PC-9 (cell line): ENCODE data around the gene HOXA4. TPM values are rescaled to one million over a fixed set of nuclear protein-coding genes. Genes with fewer than 3 reads are reported as not detected.

ENCODE experiments used
- BruUV-seq: library from RNA; stranded (reverse); fragments of 400-500 nt; replicated peaks from 2 replicates; lab custom pipeline; 2021; lab: Mats Ljungman, UMichigan
- CTCF ChIA-PET: fragments of 300-600 bp; sonication (Branson Sonifier 250); formaldehyde crosslinking; loops from one replicate; lab custom pipeline; 2022; ENCODE audit warnings: antibody characterized with exemption; lab: Charles Lee
- POLR2A ChIA-PET: fragments of 300-600 bp; sonication (Branson Sonifier 250); formaldehyde crosslinking; loops from one replicate; lab custom pipeline; 2022; ENCODE audit warnings: antibody characterized with exemption; ENCODE audit not compliant: unreplicated experiment; lab: Charles Lee
- DNase-seq, 2 experiments: peaks; one replicate each; pipeline versions ENCODE4 v3.0.0 to v3.0.0-alpha.2; 2015 to 2022; ENCODE audit warnings: mixed read lengths in 1 of 2
- H2AFZ ChIP-seq: fragments of 200-600 bp; sonication (generic); 2 replicates; pipeline ENCODE4 v1.8.1; 2017; ENCODE audit warnings: antibody characterized with exemption
- H3F3A ChIP-seq: fragments of 200-600 bp; sonication (generic); 2 replicates; pipeline ENCODE4 v1.8.1; 2017; ENCODE audit warnings: antibody characterized with exemption, mild to moderate bottlenecking, low read depth; ENCODE audit not compliant: insufficient read depth
- H3K27ac ChIP-seq: fragments of 200-600 bp; sonication (generic); 2 replicates; pipeline ENCODE4 v1.6.1; 2016; ENCODE audit warnings: mixed run types
- H3K27me3 ChIP-seq: fragments of 200-600 bp; sonication (generic); 2 replicates; pipeline ENCODE4 v1.6.1; 2016; ENCODE audit warnings: low read depth, mixed run types; ENCODE audit not compliant: insufficient read depth
- H3K36me3 ChIP-seq: fragments of 200-600 bp; sonication (generic); 2 replicates; pipeline ENCODE4 v1.6.1; 2016; ENCODE audit warnings: low read depth, mixed run types
- H3K4me1 ChIP-seq: fragments of 200-600 bp; sonication (generic); replicated peaks from 2 replicates; pipeline ENCODE4 v1.6.1; 2016; ENCODE audit warnings: mixed run types; ENCODE audit not compliant: insufficient read depth
- H3K4me2 ChIP-seq: fragments of 200-600 bp; sonication (generic); 2 replicates; pipeline ENCODE4 v1.6.1; 2017; ENCODE audit warnings: mixed run types
- H3K4me3 ChIP-seq: fragments of 200-600 bp; sonication (generic); 2 replicates; pipeline ENCODE4 v1.6.1; 2016; ENCODE audit warnings: mixed run types
- H3K79me2 ChIP-seq: fragments of 200-600 bp; sonication (generic); 2 replicates; pipeline ENCODE4 v1.6.1; 2017; ENCODE audit warnings: low read depth, mixed run types
- H3K9me2 ChIP-seq: fragments of 200-600 bp; sonication (generic); 2 replicates; pipeline ENCODE4 v1.8.1; 2017; ENCODE audit warnings: mild to moderate bottlenecking; ENCODE audit not compliant: insufficient read depth
- H3K9me3 ChIP-seq: fragments of 200-600 bp; sonication (generic); 2 replicates; pipeline ENCODE4 v1.8.1; 2016; ENCODE audit warnings: low read depth; ENCODE audit not compliant: insufficient read depth
- H4K20me1 ChIP-seq: fragments of 200-600 bp; sonication (generic); 2 replicates; pipeline ENCODE4 v1.8.1; 2017; ENCODE audit not compliant: insufficient read depth
- EZH2 ChIP-seq: fragments of 200-600 bp; sonication (generic); IDR thresholded peaks from 2 replicates; pipeline ENCODE4 v1.8.0; 2017; ENCODE audit warnings: antibody characterized with exemption, low read depth
- intact Hi-C: fragments of 100-400 bp; cut with micrococcal nuclease; formaldehyde crosslinking; loops from one replicate; pipeline ENCODE4 v1.10.0; 2022; ENCODE audit not compliant: unreplicated experiment
- total RNA-seq: library from RNA; stranded (reverse); gene quantifications from 2 replicates; pipeline ENCODE4 v1.2.3, GENCODE V29; 2021
- TF ChIP-seq, protein P1 (sequence below): fragments of 200-600 bp; sonication (generic); conservative IDR thresholded peaks from 2 replicates; pipeline ENCODE4 v1.6.1; 2017; ENCODE audit warnings: mixed run types, antibody characterized with exemption, mild to moderate bottlenecking, moderate library complexity

HOXA4 gene
- total RNA-seq, 1 experiment from 2014 or later = not detected

DNA sequence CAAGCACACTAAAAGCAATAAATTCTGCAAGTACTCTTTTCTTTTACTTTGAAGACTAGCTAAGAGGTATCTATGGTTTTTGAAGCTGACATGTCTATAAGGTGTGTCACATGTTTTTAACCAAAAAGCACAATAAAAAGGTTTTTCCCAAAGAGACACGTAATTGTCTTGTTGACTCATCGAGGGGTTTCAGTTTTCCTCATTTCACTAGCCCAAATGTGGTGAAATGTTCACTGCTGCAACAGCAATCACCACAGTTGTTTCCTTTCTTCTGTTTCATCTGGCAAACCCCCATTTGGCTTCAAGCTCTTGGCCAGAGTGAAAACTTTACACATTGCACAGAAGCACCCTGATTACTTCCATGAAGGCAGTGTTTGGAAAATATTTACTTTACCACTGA lies 3.8 kb upstream of the HOXA4 start:
- Histone ChIP-seq H3K79me2 (no peaks in the 10 kb centered on the region), H3F3A (peaks cover 28% of the 10 kb centered on the region), H3K4me2 (peak overlapping the region; percentile 86), H3K4me1 (peaks cover 42% of the 10 kb centered on the region), H4K20me1 (no peaks in the 10 kb centered on the region), H3K36me3 (no peaks in the 10 kb centered on the region), H3K27ac (peak overlapping the region; percentile 73), H3K4me3 (no peak overlapping the region; the same call in 1 of the 2 replicates), H3K27me3 (no peaks in the 10 kb centered on the region), H3K9me3 (no peaks in the 10 kb centered on the region), H3K9me2 (no peaks in the 10 kb centered on the region), H2AFZ (no peak overlapping the region; the same call in 1 of the 2 replicates)
- DNase-seq = peak in 1 of 2 experiments; percentile 75
- TF ChIP-seq, protein P1, sequence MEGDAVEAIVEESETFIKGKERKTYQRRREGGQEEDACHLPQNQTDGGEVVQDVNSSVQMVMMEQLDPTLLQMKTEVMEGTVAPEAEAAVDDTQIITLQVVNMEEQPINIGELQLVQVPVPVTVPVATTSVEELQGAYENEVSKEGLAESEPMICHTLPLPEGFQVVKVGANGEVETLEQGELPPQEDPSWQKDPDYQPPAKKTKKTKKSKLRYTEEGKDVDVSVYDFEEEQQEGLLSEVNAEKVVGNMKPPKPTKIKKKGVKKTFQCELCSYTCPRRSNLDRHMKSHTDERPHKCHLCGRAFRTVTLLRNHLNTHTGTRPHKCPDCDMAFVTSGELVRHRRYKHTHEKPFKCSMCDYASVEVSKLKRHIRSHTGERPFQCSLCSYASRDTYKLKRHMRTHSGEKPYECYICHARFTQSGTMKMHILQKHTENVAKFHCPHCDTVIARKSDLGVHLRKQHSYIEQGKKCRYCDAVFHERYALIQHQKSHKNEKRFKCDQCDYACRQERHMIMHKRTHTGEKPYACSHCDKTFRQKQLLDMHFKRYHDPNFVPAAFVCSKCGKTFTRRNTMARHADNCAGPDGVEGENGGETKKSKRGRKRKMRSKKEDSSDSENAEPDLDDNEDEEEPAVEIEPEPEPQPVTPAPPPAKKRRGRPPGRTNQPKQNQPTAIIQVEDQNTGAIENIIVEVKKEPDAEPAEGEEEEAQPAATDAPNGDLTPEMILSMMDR = no peak
- TF ChIP-seq EZH2 = no peak
- no TSS peak for BruUV-seq
- ChIA-PET POLR2A (interaction anchor here (0.6 to 0.7 kb wide), 2 partner anchors 265 to 288 kb away, joined by 4 to 5 read pairs; no protein-coding TSS in a partner anchor), CTCF (interaction anchor here (0.7 to 1.6 kb wide), 2 partner anchors 14 to 274 kb away, joined by 3 to 5 read pairs; no protein-coding TSS in a partner anchor)
- intact Hi-C loops = no loop called here

DNA sequence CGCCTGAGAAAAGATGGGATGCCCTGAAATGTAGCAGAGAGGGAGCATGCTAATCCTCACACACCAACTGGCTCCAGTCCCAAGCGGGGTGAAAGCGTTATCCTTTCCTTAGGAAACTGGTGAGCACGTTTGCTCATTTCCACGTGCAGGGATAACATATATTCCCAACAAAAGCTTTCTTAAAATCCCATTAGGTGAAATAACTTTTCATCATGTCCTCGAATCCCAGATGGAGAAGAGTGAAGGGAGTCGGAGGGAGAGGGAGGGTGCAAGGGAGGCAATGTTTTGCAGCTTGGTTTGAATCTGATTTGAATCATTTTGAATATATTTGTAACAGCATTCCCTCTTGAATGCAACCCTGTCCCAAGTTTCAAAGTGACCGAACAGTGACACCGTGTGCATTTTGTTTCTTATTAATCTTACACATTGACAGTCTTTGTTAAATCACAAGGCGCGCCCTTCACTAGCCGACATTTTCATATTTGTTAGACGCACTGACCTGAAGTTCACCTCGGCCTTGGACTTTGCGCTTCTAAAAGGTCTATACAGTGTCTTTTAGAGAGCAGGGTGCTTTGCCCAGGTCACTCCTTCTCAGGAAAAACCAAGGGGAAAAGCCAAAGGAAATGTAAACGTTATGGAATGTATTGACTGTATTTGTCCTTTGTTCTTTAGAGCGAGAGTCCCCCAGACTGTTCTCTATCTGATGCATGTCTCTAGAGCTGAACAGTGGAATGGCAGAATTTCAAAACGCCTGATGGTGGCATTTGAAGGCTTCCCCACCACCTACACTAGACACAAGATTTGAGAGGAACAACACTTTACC lies 3.1 kb upstream of the HOXA4 start:
- Histone ChIP-seq H3K79me2 (no peaks in the 10 kb centered on the region), H2AFZ (no peak overlapping the region; the same call in 1 of the 2 replicates), H3K4me1 (peaks cover 42% of the 10 kb centered on the region), H3K9me3 (no peaks in the 10 kb centered on the region), H3K9me2 (no peaks in the 10 kb centered on the region), H3K27me3 (no peaks in the 10 kb centered on the region), H3K27ac (peak overlapping the region; percentile 73), H3K4me3 (no peak overlapping the region), H3K4me2 (peak overlapping the region; percentile 86; the same call in 1 of the 2 replicates), H3F3A (peaks cover 28% of the 10 kb centered on the region), H3K36me3 (no peaks in the 10 kb centered on the region), H4K20me1 (no peaks in the 10 kb centered on the region)
- POLR2A ChIA-PET = interaction anchor here (0.6 to 0.7 kb wide), 3 partner anchors 18 to 287 kb away, joined by 3 to 5 read pairs (median 4); no protein-coding TSS in a partner anchor
- intact Hi-C loops = no loop called here
- TF ChIP-seq, protein P1 = no peak
- no peak for TF ChIP-seq EZH2
- CTCF ChIA-PET = interaction anchor here (1.6 kb wide), 1 partner anchor 274 kb away, joined by 5 read pairs; no protein-coding TSS in a partner anchor
- no TSS peak for BruUV-seq
- DNase-seq = no peak

DNA sequence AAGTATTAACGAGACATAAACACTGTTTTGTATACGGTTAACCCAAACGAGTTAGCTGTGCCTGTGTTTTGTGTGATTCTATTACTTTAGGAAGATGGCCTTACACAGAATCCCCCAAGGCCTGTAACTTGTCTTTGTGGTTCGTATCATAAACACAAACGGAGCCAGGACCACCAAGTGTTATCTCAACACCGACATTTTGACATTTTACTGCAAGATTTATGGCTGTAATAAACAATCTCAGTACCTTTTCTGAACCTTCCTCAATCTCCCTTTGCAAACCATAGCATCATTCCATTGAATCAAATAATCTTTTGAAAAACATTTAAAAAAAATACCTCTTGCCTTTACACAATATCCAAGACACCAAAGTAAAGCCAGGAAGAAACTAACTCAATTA lies 2.4 kb upstream of the HOXA4 start:
- Histone ChIP-seq H3K79me2 (no peaks in the 10 kb centered on the region), H3K9me3 (no peaks in the 10 kb centered on the region), H3F3A (peaks cover 28% of the 10 kb centered on the region), H4K20me1 (no peaks in the 10 kb centered on the region), H3K36me3 (no peaks in the 10 kb centered on the region), H3K27ac (no peak overlapping the region), H3K9me2 (no peaks in the 10 kb centered on the region), H3K4me3 (no peak overlapping the region), H2AFZ (no peak overlapping the region), H3K27me3 (no peaks in the 10 kb centered on the region), H3K4me2 (no peak overlapping the region), H3K4me1 (peaks cover 44% of the 10 kb centered on the region)
- BruUV-seq = no TSS peak
- DNase-seq = no peak
- POLR2A ChIA-PET = interaction anchor here (0.6 kb wide), 1 partner anchor 17 kb away, joined by 3 read pairs; no protein-coding TSS in a partner anchor
- TF ChIP-seq, protein P1 = no peak
- TF ChIP-seq EZH2 = no peak
- intact Hi-C loops = no loop called here
- CTCF ChIA-PET = no interaction called here
